Activated CD4-positive, alpha-beta memory T cell treated with anti-CD3 and anti-CD28 coated beads, Interleukin-2, amount 10 ng/mL, durations not matched to agents 7 days and 5 days (primary cell): ENCODE results near the gene APC2. TPM values are rescaled to one million over a fixed set of nuclear protein-coding genes. Genes with fewer than 3 reads are reported as not detected.
A peak's percentile ranks its signal among the peaks of the same experiment; 100 is the strongest.
"Not testable (repeated sequence)": the region's sequence is repeated elsewhere in the genome, so short reads cannot be mapped to it uniquely, and the experiment has no call there.

ENCODE experiments used
- CTCF ChIA-PET: fragments of 350-600 bp; sonication (Branson Sonifier 250); formaldehyde crosslinking; loops from one replicate; lab custom pipeline; 2021; ENCODE audit warnings: antibody characterized with exemption, inconsistent platforms; lab: Charles Lee
- POLR2A ChIA-PET: fragments of 350-600 bp; sonication (Branson Sonifier 250); formaldehyde crosslinking; loops from one replicate; lab custom pipeline; 2021; ENCODE audit warnings: antibody characterized with exemption; lab: Charles Lee
- DNase-seq: peaks from one replicate; pipeline ENCODE4 v3.0.0-alpha.2; 2020
- H3K27ac Mint-ChIP-seq: one replicate; pipeline ENCODE4 v1.8.0; 2021; ENCODE audit warnings: mild to moderate bottlenecking, mixed read lengths
- H3K27me3 Mint-ChIP-seq: one replicate; pipeline ENCODE4 v1.8.0; 2021; ENCODE audit warnings: mixed read lengths
- H3K36me3 Mint-ChIP-seq: one replicate; pipeline ENCODE4 v1.8.0; 2021; ENCODE audit warnings: low read depth, mixed read lengths
- H3K4me1 Mint-ChIP-seq: one replicate; pipeline ENCODE4 v1.8.0; 2021; ENCODE audit warnings: mixed read lengths
- H3K4me3 Mint-ChIP-seq: one replicate; pipeline ENCODE4 v1.8.0; 2021; ENCODE audit warnings: mild to moderate bottlenecking, mixed read lengths
- H3K9me3 Mint-ChIP-seq: one replicate; pipeline ENCODE4 v1.8.0; 2021; ENCODE audit warnings: mixed read lengths
- total RNA-seq, 2 experiments: library from RNA; stranded (reverse); gene quantifications; one replicate each; pipeline ENCODE4 v1.2.3, GENCODE V29; 2021

APC2 gene
- total RNA-seq, 2 experiments from 2014 or later: 0.03 TPM; not detected in 1

- Mint-ChIP-seq H3K27ac (no peak overlapping the region), H3K36me3 (peaks cover 2% of the 10 kb centered on the region), H3K27me3 (peaks cover 11% of the 10 kb centered on the region), H3K9me3 (no peaks in the 10 kb centered on the region), H3K4me1 (peaks cover 13% of the 10 kb centered on the region), H3K4me3 (peak overlapping the region; percentile 55)
- ChIA-PET POLR2A (interaction anchor here (1.3 kb wide), 1 partner anchor 367 kb away, joined by 3 read pairs; no protein-coding TSS in a partner anchor), CTCF (no interaction called here)
- no peak for DNase-seq
These were observed 20.1 kb downstream of the APC2 start for GRCh38 chr19:1470055-1470304.

- DNase-seq: peak; percentile 80
- Mint-ChIP-seq H3K27me3 (peaks cover 11% of the 10 kb centered on the region), H3K36me3 (peaks cover 2% of the 10 kb centered on the region), H3K9me3 (no peaks in the 10 kb centered on the region), H3K4me1 (peaks cover 13% of the 10 kb centered on the region), H3K27ac (no peak overlapping the region), H3K4me3 (peak overlapping the region; percentile 55)
- ChIA-PET CTCF (interaction anchor here (1.4 to 2.5 kb wide), 2 partner anchors 26 to 29 kb away, joined by 3 to 10 read pairs; no protein-coding TSS in a partner anchor), POLR2A (interaction anchor here (1.1 to 1.3 kb wide), 3 partner anchors 8 to 367 kb away, joined by 3 read pairs; no protein-coding TSS in a partner anchor)
These were observed 20.5 kb downstream of the APC2 start for GRCh38 chr19:1470305-1471009.

- H3K4me3 Mint-ChIP-seq: no peak overlapping the region
- peaks cover 2% of the 10 kb centered on the region for H3K36me3 Mint-ChIP-seq
- ChIA-PET POLR2A (interaction anchor here (0.8 to 1.3 kb wide), 7 partner anchors 9 to 366 kb away, joined by 3 to 5 read pairs (median 3); partner anchors contain the start of genes PCSK4 and REEP6), CTCF (interaction anchor here (0.8 to 2.5 kb wide), 3 partner anchors 20 to 29 kb away, joined by 3 to 10 read pairs (median 3); partner anchors contain the start of gene REEP6)
- no peaks in the 10 kb centered on the region for H3K9me3 Mint-ChIP-seq
- peak; percentile 40 for DNase-seq
- peaks cover 13% of the 10 kb centered on the region for H3K4me1 Mint-ChIP-seq
- H3K27me3 Mint-ChIP-seq: peaks cover 11% of the 10 kb centered on the region
- H3K27ac Mint-ChIP-seq: no peak overlapping the region
These were observed 21.1 kb downstream of the APC2 start for GRCh38 chr19:1471010-1471514.

- Mint-ChIP-seq H3K27ac (no peak overlapping the region), H3K4me1 (peaks cover 13% of the 10 kb centered on the region), H3K27me3 (peaks cover 11% of the 10 kb centered on the region), H3K4me3 (no peak overlapping the region), H3K36me3 (peaks cover 2% of the 10 kb centered on the region), H3K9me3 (no peaks in the 10 kb centered on the region)
- no peak for DNase-seq
- ChIA-PET POLR2A (interaction anchor here (0.8 to 1.4 kb wide), 9 partner anchors 10 to 366 kb away, joined by 3 to 5 read pairs (median 3); partner anchors contain the start of genes PCSK4 and REEP6), CTCF (interaction anchor here (0.8 to 2.5 kb wide), 3 partner anchors 19 to 30 kb away, joined by 3 to 10 read pairs (median 3); partner anchors contain the start of gene REEP6)
These were observed 21.7 kb downstream of the APC2 start for GRCh38 chr19:1471515-1472160.

GRCh38 chr19:1472231-1473084, 22.5 kb downstream of the APC2 start:
- CTCF ChIA-PET: interaction anchor here (2.5 kb wide), 1 partner anchor 28 kb away, joined by 10 read pairs; no protein-coding TSS in a partner anchor
- no peaks in the 10 kb centered on the region for H3K9me3 Mint-ChIP-seq
- DNase-seq: no peak
- H3K36me3 Mint-ChIP-seq: peaks cover 7% of the 10 kb centered on the region
- peaks cover 7% of the 10 kb centered on the region for H3K27me3 Mint-ChIP-seq
- peaks cover 19% of the 10 kb centered on the region for H3K4me1 Mint-ChIP-seq
- no peak overlapping the region for H3K27ac Mint-ChIP-seq
- no peak overlapping the region for H3K4me3 Mint-ChIP-seq
- POLR2A ChIA-PET: interaction anchor here (0.8 to 1.4 kb wide), 4 partner anchors 17 to 113 kb away, joined by 3 to 5 read pairs (median 4); no protein-coding TSS in a partner anchor

- peaks cover 8% of the 10 kb centered on the region for H3K36me3 Mint-ChIP-seq
- CTCF ChIA-PET: interaction anchor here (0.9 to 2.5 kb wide), 2 partner anchors 29 to 320 kb away, joined by 4 to 10 read pairs; no protein-coding TSS in a partner anchor
- POLR2A ChIA-PET: interaction anchor here (0.8 to 1.4 kb wide), 2 partner anchors 18 to 28 kb away, joined by 3 to 5 read pairs; partner anchors contain the start of gene REEP6
These were observed 23.3 kb downstream of the APC2 start for GRCh38 chr19:1473085-1473851.

GRCh38 chr19:1474011-1474764, 24.3 kb downstream of the APC2 start:
- DNase-seq: no peak
- ChIA-PET POLR2A (interaction anchor here (0.8 kb wide), 2 partner anchors 17 to 205 kb away, joined by 3 to 4 read pairs; partner anchors contain the start of genes CIRBP and REEP6), CTCF (interaction anchor here (0.7 to 0.9 kb wide), 2 partner anchors 8 to 319 kb away, joined by 3 to 4 read pairs; no protein-coding TSS in a partner anchor)
- H3K27ac Mint-ChIP-seq: no peak overlapping the region
- H3K9me3 Mint-ChIP-seq: no peaks in the 10 kb centered on the region
- H3K27me3 Mint-ChIP-seq: peaks cover 6% of the 10 kb centered on the region
- H3K4me1 Mint-ChIP-seq: peaks cover 29% of the 10 kb centered on the region
- H3K4me3 Mint-ChIP-seq: no peak overlapping the region
- H3K36me3 Mint-ChIP-seq: peaks cover 11% of the 10 kb centered on the region

More at GRCh38 chr19:1473085-1473851, 23.3 kb downstream of the APC2 start:
- H3K4me1 Mint-ChIP-seq: peaks cover 25% of the 10 kb centered on the region
- DNase-seq: no peak
- H3K27me3 Mint-ChIP-seq: peaks cover 7% of the 10 kb centered on the region
- H3K4me3 Mint-ChIP-seq: no peak overlapping the region
- no peak overlapping the region for H3K27ac Mint-ChIP-seq
- no peaks in the 10 kb centered on the region for H3K9me3 Mint-ChIP-seq

- Mint-ChIP-seq H3K4me1 (peaks cover 34% of the 10 kb centered on the region), H3K4me3 (no peak overlapping the region), H3K27me3 (peaks cover 6% of the 10 kb centered on the region), H3K9me3 (no peaks in the 10 kb centered on the region), H3K27ac (no peak overlapping the region), H3K36me3 (peaks cover 11% of the 10 kb centered on the region)
- no peak for DNase-seq
- ChIA-PET CTCF (interaction anchor here (0.7 kb wide), 1 partner anchor 9 kb away, joined by 3 read pairs; no protein-coding TSS in a partner anchor), POLR2A (interaction anchor here (0.8 kb wide), 1 partner anchor 206 kb away, joined by 4 read pairs; the partner anchor contains the start of gene CIRBP)
These were observed 24.9 kb downstream of the APC2 start for GRCh38 chr19:1474765-1475351.

- no peak for DNase-seq
- peaks cover 11% of the 10 kb centered on the region for H3K36me3 Mint-ChIP-seq
- no peak overlapping the region for H3K27ac Mint-ChIP-seq
- POLR2A ChIA-PET: no interaction called here
- H3K4me3 Mint-ChIP-seq: no peak overlapping the region
- peaks cover 3% of the 10 kb centered on the region for H3K27me3 Mint-ChIP-seq
- no peaks in the 10 kb centered on the region for H3K9me3 Mint-ChIP-seq
- H3K4me1 Mint-ChIP-seq: peaks cover 30% of the 10 kb centered on the region
- CTCF ChIA-PET: no interaction called here
These were observed 26.0 kb downstream of the APC2 start for GRCh38 chr19:1475751-1476437.

- not testable (repeated sequence) for DNase-seq, H3K9me3 Mint-ChIP-seq, H3K27me3 Mint-ChIP-seq
- Mint-ChIP-seq H3K36me3 (peaks cover 11% of the 10 kb centered on the region), H3K4me1 (peaks cover 23% of the 10 kb centered on the region), H3K27ac (peak overlapping the region; percentile 21), H3K4me3 (peak overlapping the region; percentile 49)
- POLR2A ChIA-PET: interaction anchor here (2.1 kb wide), 1 partner anchor 8 kb away, joined by 6 read pairs; no protein-coding TSS in a partner anchor
- CTCF ChIA-PET: interaction anchor here (0.5 to 1.1 kb wide), 2 partner anchors 14 to 459 kb away, joined by 3 read pairs; partner anchors contain the start of gene REEP6
These were observed 27.1 kb downstream of the APC2 start for GRCh38 chr19:1477056-1477455.
